Cardiac muscle cell (in vitro differentiated cells and primary cell): ENCODE data around the gene ABHD17C. TPM values are rescaled to one million over a fixed set of nuclear protein-coding genes. Genes with fewer than 3 reads are reported as not detected.

Experiments used
- DNase-seq, 2 donors: peaks; one replicate each; pipeline versions ENCODE4 v3.0.0 to v3.0.0-alpha.2; 2010 to 2017; ENCODE audit warnings: low read depth in 1 of 2, low spot score in 1 of 2
- H3K27ac ChIP-seq: fragments of 200-600 bp; sonication (generic); 2 replicates; pipeline ENCODE4 v1.5.1; 2016
- H3K27me3 ChIP-seq: fragments of 200-600 bp; sonication (generic); 2 replicates; pipeline ENCODE4 v1.6.0; 2016; ENCODE audit warnings: control low read depth
- H3K36me3 ChIP-seq: fragments of 200-600 bp; sonication (generic); 2 replicates; pipeline ENCODE4 v1.5.1; 2016; ENCODE audit warnings: control low read depth
- H3K4me1 ChIP-seq: fragments of 200-600 bp; sonication (generic); 2 replicates; pipeline ENCODE4 v1.8.1; 2017; ENCODE audit warnings: low read depth, mild to moderate bottlenecking, mixed run types
- H3K4me3 ChIP-seq: fragments of 200-600 bp; sonication (generic); 2 replicates; pipeline ENCODE4 v1.5.1; 2016; ENCODE audit warnings: mild to moderate bottlenecking
- H3K9me3 ChIP-seq: fragments of 200-600 bp; sonication (generic); 2 replicates; pipeline ENCODE4 v1.5.1; 2017; ENCODE audit warnings: low read depth, mild to moderate bottlenecking, control low read depth
- CTCF ChIP-seq: IDR thresholded peaks from 2 replicates; pipeline ENCODE4 v1.5.1; 2012; ENCODE audit warnings: low read depth, mild to moderate bottlenecking, low read length
- polyA plus RNA-seq: library from polyadenylated mRNA; unstranded; fragments of >200 nt; fragmentation: Nextera tagmentation; extraction: Ambion mirVana; gene quantifications from 2 replicates; pipeline ENCODE4 v1.2.1, GENCODE V29; 2016
- total RNA-seq: library from RNA; depleted of rRNA; stranded (reverse); fragments of >200 nt; gene quantifications from 2 replicates; pipeline ENCODE4 v1.2.3, GENCODE V29; 2016

Gene ABHD17C
- total and polyA plus RNA-seq, 2 experiments from 2014 or later = 1.7 to 6.0 TPM

- no peak overlapping the region for H3K27ac ChIP-seq
- H3K27me3 ChIP-seq = peaks cover 3% of the 10 kb centered on the region
- no peak for DNase-seq
- H3K4me3 ChIP-seq = no peak overlapping the region
- H3K36me3 ChIP-seq = no peaks in the 10 kb centered on the region
- no peak for TF ChIP-seq CTCF
- H3K9me3 ChIP-seq = no peaks in the 10 kb centered on the region
- no peaks in the 10 kb centered on the region for H3K4me1 ChIP-seq
These were observed 73.0 kb downstream of the ABHD17C start for GRCh38 chr15:80768158-80768557.

DNA sequence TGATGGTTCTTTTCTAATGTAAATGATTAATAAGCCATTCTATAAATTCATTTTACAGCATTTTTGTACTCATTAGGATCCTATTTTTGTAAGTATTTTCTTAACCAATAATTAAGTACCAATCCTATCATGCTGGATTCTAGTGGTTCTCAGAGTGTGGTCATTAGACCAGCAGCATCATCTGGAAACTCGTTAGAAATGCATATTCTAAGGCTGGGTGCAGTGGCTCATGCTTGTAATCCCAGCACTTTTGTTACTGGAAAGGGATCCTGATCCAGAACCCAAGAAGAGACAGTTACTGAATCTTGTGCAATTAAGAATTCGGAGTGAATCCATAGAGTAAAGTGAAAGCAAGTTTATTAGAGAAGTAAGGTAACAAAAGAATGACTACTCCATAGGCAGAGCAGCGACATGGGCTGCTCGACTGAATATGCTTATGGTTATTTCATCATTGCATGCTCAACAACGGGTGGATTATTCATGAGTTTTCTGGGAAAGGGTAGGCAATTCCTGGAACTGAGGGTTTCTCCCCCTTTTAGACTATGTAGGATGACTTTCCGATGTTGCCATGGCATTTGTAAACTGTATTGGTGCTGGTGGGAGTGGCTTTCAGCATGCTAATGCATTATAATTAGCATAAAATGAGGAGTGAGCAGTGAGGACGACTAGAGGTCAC, 74.2 kb downstream of the ABHD17C start:
- Histone ChIP-seq H3K27ac (no peak overlapping the region), H3K27me3 (peaks cover 3% of the 10 kb centered on the region), H3K4me1 (no peaks in the 10 kb centered on the region), H3K4me3 (no peak overlapping the region), H3K36me3 (no peaks in the 10 kb centered on the region), H3K9me3 (no peaks in the 10 kb centered on the region)
- no peak for TF ChIP-seq CTCF
- no peak for DNase-seq

GRCh38 chr15:80769829-80770705, 75.0 kb downstream of the ABHD17C start:
- no peaks in the 10 kb centered on the region for H3K9me3 ChIP-seq
- H3K27ac ChIP-seq = no peak overlapping the region
- no peaks in the 10 kb centered on the region for H3K36me3 ChIP-seq
- H3K27me3 ChIP-seq = peaks cover 3% of the 10 kb centered on the region
- no peak for TF ChIP-seq CTCF
- H3K4me1 ChIP-seq = no peaks in the 10 kb centered on the region
- no peak for DNase-seq
- H3K4me3 ChIP-seq = no peak overlapping the region

DNA sequence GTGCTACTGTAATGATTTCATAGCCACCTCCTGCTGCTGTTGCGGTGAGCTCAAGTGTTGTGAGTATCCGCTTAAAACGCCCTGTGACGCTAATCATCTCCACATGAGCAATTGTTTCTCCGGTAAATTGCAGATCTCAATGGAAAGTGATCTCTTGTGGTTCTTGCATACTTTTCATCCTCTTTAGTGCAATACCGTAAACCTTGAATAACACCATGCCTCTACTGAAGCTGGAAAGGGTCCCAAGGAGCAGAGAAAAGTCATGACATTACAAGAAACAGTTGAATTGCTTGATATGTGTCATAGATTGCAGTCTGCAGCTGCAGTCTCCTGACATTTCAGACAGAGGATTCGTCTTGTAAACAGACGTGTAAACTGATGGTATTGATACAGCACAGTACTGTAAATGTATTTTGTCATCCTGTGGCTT, 78.0 kb downstream of the ABHD17C start:
- TF ChIP-seq CTCF = no peak

DNA sequence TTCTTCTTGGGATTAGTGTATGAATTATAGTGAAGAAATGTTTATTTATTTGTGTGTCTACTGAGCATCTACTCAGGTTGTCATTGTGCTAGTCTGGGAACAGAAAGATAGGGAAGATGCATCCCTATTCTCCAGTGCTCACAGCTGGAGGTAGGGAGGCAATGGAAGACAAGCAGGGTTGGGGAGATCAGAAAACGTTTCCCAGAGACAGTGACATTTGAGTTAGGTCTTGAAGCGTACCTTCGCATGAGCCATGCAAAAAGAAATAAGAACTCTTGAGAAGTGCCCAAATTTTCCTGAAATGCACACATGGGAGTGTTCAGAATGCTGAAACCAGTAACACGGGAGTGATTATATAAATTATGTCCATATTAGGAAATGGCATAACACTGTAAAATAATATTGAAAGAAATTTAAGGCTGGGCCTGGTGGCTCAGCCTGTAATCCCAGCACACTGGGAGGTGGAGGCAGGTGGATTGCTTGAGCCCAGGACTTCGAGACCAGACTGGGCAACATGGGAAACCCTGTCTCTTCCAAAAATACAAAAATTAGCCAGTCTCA, 78.8 kb downstream of the ABHD17C start:
- no peak for TF ChIP-seq CTCF
- no peak overlapping the region for H3K4me3 ChIP-seq
- H3K9me3 ChIP-seq = no peaks in the 10 kb centered on the region
- no peak overlapping the region for H3K27ac ChIP-seq
- H3K36me3 ChIP-seq = no peaks in the 10 kb centered on the region
- H3K27me3 ChIP-seq = peaks cover 24% of the 10 kb centered on the region
- no peak for DNase-seq
- H3K4me1 ChIP-seq = no peaks in the 10 kb centered on the region

More for the DNA sequence above, 78.0 kb downstream of the ABHD17C start:
- Histone ChIP-seq H3K27ac (no peak overlapping the region), H3K9me3 (no peaks in the 10 kb centered on the region), H3K4me1 (no peaks in the 10 kb centered on the region), H3K36me3 (no peaks in the 10 kb centered on the region), H3K4me3 (no peak overlapping the region), H3K27me3 (peaks cover 17% of the 10 kb centered on the region)
- DNase-seq = no peak
